Central memory CD8-positive, alpha-beta T cell (primary cell): ENCODE results near the gene ABLIM1.

Source experiments
- ATAC-seq: fragments of 150-1000 bp; cut with Tn5 transposase; replicated peaks from 2 replicates; pipeline ENCODE4 v1.10.0; 2022; ENCODE audit warnings: mild to moderate bottlenecking, moderate FRiP score, moderate number of reproducible peaks; ENCODE audit not compliant: poor library complexity, severe bottlenecking; ENCODE audit errors: extremely low read depth
- DNase-seq, 2 donors: peaks; one replicate each; pipeline ENCODE4 v3.0.0; 2021; ENCODE audit warnings: low spot score in 2 of 2
- H3K27ac Mint-ChIP-seq: one replicate; pipeline ENCODE4 v1.8.0; 2022; ENCODE audit warnings: low read depth, mild to moderate bottlenecking, moderate library complexity, mixed read lengths
- H3K27me3 Mint-ChIP-seq: one replicate; pipeline ENCODE4 v1.8.0; 2022; ENCODE audit warnings: mixed read lengths
- H3K36me3 Mint-ChIP-seq: one replicate; pipeline ENCODE4 v1.8.0; 2022; ENCODE audit warnings: mild to moderate bottlenecking, moderate library complexity, mixed read lengths; ENCODE audit not compliant: insufficient read depth
- H3K4me1 Mint-ChIP-seq: one replicate; pipeline ENCODE4 v1.8.0; 2022; ENCODE audit warnings: mixed read lengths
- H3K4me3 Mint-ChIP-seq: one replicate; pipeline ENCODE4 v1.8.0; 2022; ENCODE audit warnings: mild to moderate bottlenecking, moderate library complexity, mixed read lengths
- H3K9me3 Mint-ChIP-seq: one replicate; pipeline ENCODE4 v1.8.0; 2022; ENCODE audit warnings: mixed read lengths

Gene ABLIM1

GRCh38 chr10:114604357-114605130 lies 53.5 kb downstream of the ABLIM1 start:
- DNase-seq (no peak), ATAC-seq (no peak)
- H3K4me3 Mint-ChIP-seq, result no peak overlapping the region
- H3K27ac Mint-ChIP-seq, result no peak overlapping the region
- H3K4me1 Mint-ChIP-seq, result peaks cover 7% of the 10 kb centered on the region
- no peaks in the 10 kb centered on the region for H3K9me3 Mint-ChIP-seq
- no peaks in the 10 kb centered on the region for H3K36me3 Mint-ChIP-seq
- no peaks in the 10 kb centered on the region for H3K27me3 Mint-ChIP-seq

GRCh38 chr10:114603948-114604347 lies 54.1 kb downstream of the ABLIM1 start:
- no peak for ATAC-seq
- DNase-seq, result no peak
- no peaks in the 10 kb centered on the region for H3K9me3 Mint-ChIP-seq
- H3K27ac Mint-ChIP-seq, result no peak overlapping the region
- H3K4me3 Mint-ChIP-seq, result no peak overlapping the region
- peaks cover 7% of the 10 kb centered on the region for H3K4me1 Mint-ChIP-seq
- H3K36me3 Mint-ChIP-seq, result no peaks in the 10 kb centered on the region
- no peaks in the 10 kb centered on the region for H3K27me3 Mint-ChIP-seq

GRCh38 chr10:114603303-114603702 lies 54.8 kb downstream of the ABLIM1 start:
- ATAC-seq (no peak), DNase-seq (no peak)
- Mint-ChIP-seq H3K9me3 (no peaks in the 10 kb centered on the region), H3K4me1 (peaks cover 7% of the 10 kb centered on the region), H3K27me3 (no peaks in the 10 kb centered on the region), H3K4me3 (no peak overlapping the region), H3K36me3 (no peaks in the 10 kb centered on the region), H3K27ac (no peak overlapping the region)

- Mint-ChIP-seq H3K36me3 (no peaks in the 10 kb centered on the region), H3K4me1 (peaks cover 7% of the 10 kb centered on the region), H3K27me3 (no peaks in the 10 kb centered on the region), H3K9me3 (no peaks in the 10 kb centered on the region), H3K27ac (no peak overlapping the region), H3K4me3 (no peak overlapping the region)
- no peak for ATAC-seq
- DNase-seq, result no peak
Observed at GRCh38 chr10:114600057-114600456, 58.0 kb downstream of the ABLIM1 start.

DNA sequence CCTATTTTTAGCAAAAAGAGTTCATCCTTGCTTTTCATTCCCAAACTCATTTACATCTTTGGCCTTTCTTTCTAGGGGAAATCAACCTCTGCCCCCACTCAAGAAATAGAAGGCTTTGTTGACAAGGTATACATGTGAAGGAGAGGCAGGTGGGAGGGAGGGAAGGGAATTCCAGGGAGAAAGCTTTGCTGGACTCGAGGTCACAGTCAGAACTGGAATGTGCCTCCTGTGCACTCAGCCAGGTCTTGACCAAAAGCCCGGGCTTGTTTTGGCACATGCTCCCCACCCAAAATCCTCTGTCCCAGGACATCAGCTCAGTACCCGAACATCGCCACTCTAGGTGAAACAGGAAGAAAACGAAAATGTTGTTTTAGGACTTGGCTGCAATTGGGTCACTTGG lies 61.3 kb downstream of the ABLIM1 start:
- no peaks in the 10 kb centered on the region for H3K9me3 Mint-ChIP-seq
- peaks cover 7% of the 10 kb centered on the region for H3K4me1 Mint-ChIP-seq
- no peak overlapping the region for H3K4me3 Mint-ChIP-seq
- DNase-seq (no peak), ATAC-seq (no peak)
- H3K36me3 Mint-ChIP-seq, result no peaks in the 10 kb centered on the region
- no peak overlapping the region for H3K27ac Mint-ChIP-seq
- H3K27me3 Mint-ChIP-seq, result peaks cover 8% of the 10 kb centered on the region

- Mint-ChIP-seq H3K27ac (no peak overlapping the region), H3K36me3 (no peaks in the 10 kb centered on the region), H3K4me3 (no peak overlapping the region), H3K27me3 (peaks cover 9% of the 10 kb centered on the region), H3K4me1 (no peaks in the 10 kb centered on the region), H3K9me3 (no peaks in the 10 kb centered on the region)
- ATAC-seq, result no peak
- no peak for DNase-seq
Observed at GRCh38 chr10:114593816-114594468, 64.1 kb downstream of the ABLIM1 start.

DNA sequence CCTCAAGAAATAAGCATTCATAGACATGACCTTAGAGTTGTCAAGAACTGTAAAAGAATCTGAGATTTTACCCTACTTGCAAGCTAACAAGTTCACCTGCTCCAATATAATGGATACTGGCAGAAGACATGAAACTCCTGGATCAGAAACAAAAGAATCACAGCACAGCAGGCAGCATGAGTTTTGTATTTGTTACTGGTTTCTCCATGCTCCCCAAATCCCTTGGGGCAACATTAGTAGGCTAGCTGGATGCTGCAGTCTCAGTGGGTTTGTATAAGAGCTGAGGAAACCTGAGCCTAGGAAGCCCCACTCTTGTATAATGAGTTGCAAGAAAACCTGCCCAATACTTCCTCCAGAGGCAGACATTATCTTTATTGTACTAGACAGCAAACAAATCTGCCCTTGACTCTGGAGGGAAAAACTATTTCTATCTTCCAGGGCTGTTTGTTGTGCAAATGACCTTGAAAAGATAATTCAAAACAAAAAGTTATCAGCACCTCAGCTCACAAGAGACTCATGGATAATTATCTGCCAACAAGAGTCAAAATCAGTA lies 64.8 kb downstream of the ABLIM1 start:
- DNase-seq (no peak), ATAC-seq (no peak)
- Mint-ChIP-seq H3K36me3 (peaks cover 2% of the 10 kb centered on the region), H3K27me3 (peaks cover 9% of the 10 kb centered on the region), H3K27ac (no peak overlapping the region), H3K4me1 (no peaks in the 10 kb centered on the region), H3K4me3 (no peak overlapping the region), H3K9me3 (no peaks in the 10 kb centered on the region)

GRCh38 chr10:114590993-114591392 lies 67.1 kb downstream of the ABLIM1 start:
- H3K27ac Mint-ChIP-seq, result no peak overlapping the region
- no peaks in the 10 kb centered on the region for H3K4me1 Mint-ChIP-seq
- H3K9me3 Mint-ChIP-seq, result no peaks in the 10 kb centered on the region
- ATAC-seq, result no peak
- no peak overlapping the region for H3K4me3 Mint-ChIP-seq
- H3K36me3 Mint-ChIP-seq, result peaks cover 2% of the 10 kb centered on the region
- peaks cover 9% of the 10 kb centered on the region for H3K27me3 Mint-ChIP-seq
- no peak for DNase-seq

DNA sequence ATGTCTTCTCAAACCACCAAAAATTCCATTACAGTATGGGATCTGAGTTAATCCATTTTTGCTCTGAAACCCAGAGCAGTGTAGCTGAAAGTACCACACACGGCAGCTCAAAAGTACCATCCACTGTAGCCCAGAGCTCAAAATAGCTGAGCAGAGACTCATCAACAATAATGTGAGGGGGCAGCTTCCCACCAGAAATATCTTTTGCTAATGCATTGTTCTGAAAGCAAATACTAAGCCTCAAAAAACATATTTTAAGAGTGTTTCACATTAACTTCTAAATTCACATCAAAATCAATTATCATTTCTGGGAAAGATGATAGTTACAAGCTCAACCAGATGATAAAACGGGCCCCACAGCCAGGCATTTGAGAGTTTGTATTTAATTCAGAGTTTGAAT lies 73.7 kb downstream of the ABLIM1 start:
- H3K27me3 Mint-ChIP-seq, result no peaks in the 10 kb centered on the region
- H3K27ac Mint-ChIP-seq, result no peak overlapping the region
- H3K4me3 Mint-ChIP-seq, result no peak overlapping the region
- no peaks in the 10 kb centered on the region for H3K4me1 Mint-ChIP-seq
- H3K36me3 Mint-ChIP-seq, result peaks cover 2% of the 10 kb centered on the region
- no peaks in the 10 kb centered on the region for H3K9me3 Mint-ChIP-seq
- DNase-seq (no peak), ATAC-seq (no peak)

GRCh38 chr10:114581071-114581470 lies 77.0 kb downstream of the ABLIM1 start:
- DNase-seq, result no peak
- Mint-ChIP-seq H3K4me3 (no peak overlapping the region), H3K27me3 (no peaks in the 10 kb centered on the region), H3K36me3 (no peaks in the 10 kb centered on the region), H3K9me3 (no peaks in the 10 kb centered on the region), H3K4me1 (no peaks in the 10 kb centered on the region), H3K27ac (no peak overlapping the region)
- ATAC-seq, result no peak

- no peak overlapping the region for H3K4me3 Mint-ChIP-seq
- H3K27me3 Mint-ChIP-seq, result no peaks in the 10 kb centered on the region
- ATAC-seq (no peak), DNase-seq (no peak)
- H3K27ac Mint-ChIP-seq, result no peak overlapping the region
- H3K4me1 Mint-ChIP-seq, result no peaks in the 10 kb centered on the region
- no peaks in the 10 kb centered on the region for H3K9me3 Mint-ChIP-seq
- no peaks in the 10 kb centered on the region for H3K36me3 Mint-ChIP-seq
Observed at GRCh38 chr10:114577133-114577532, 80.9 kb downstream of the ABLIM1 start.

- H3K4me3 Mint-ChIP-seq, result no peak overlapping the region
- H3K27ac Mint-ChIP-seq, result no peak overlapping the region
- no peaks in the 10 kb centered on the region for H3K27me3 Mint-ChIP-seq
- H3K36me3 Mint-ChIP-seq, result no peaks in the 10 kb centered on the region
- no peaks in the 10 kb centered on the region for H3K9me3 Mint-ChIP-seq
- ATAC-seq, result no peak
- DNase-seq, result no peak
- no peaks in the 10 kb centered on the region for H3K4me1 Mint-ChIP-seq
Observed at GRCh38 chr10:114576716-114577115, 81.4 kb downstream of the ABLIM1 start.

DNA sequence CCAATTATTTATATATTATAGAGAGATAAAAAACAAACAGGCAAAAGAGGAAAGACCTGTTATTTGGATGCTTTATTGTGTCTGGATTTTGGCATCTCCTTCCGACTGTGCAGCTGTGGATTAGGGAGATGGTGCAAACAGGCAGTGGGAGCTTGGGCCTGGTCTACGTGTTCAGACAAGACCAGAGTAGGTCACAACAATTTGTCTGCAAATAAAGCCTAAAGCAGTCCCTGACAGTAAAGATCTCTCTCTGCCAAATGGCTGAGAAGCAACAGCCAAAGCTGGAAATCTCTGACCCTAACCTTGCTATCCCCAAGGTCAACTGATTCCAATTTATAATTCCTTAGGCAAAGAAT lies 82.0 kb downstream of the ABLIM1 start:
- DNase-seq (no peak), ATAC-seq (no peak)
- H3K4me3 Mint-ChIP-seq, result no peak overlapping the region
- no peaks in the 10 kb centered on the region for H3K36me3 Mint-ChIP-seq
- no peaks in the 10 kb centered on the region for H3K9me3 Mint-ChIP-seq
- no peak overlapping the region for H3K27ac Mint-ChIP-seq
- H3K27me3 Mint-ChIP-seq, result no peaks in the 10 kb centered on the region
- no peaks in the 10 kb centered on the region for H3K4me1 Mint-ChIP-seq
